MM.1S (cell line): ENCODE data around the gene TMEM131.

Experiments
- DNase-seq: peaks from one replicate; pipeline ENCODE4 v3.0.0-alpha.2; 2015
- H2AFZ ChIP-seq: fragments of 300-600 bp; sonication (generic); 2 replicates; pipeline ENCODE4 v1.6.0; 2016; ENCODE audit warnings: antibody characterized with exemption, low read length
- H3F3A ChIP-seq: fragments of 300-600 bp; sonication (generic); 2 replicates; pipeline ENCODE4 v1.6.1; 2016; ENCODE audit warnings: mild to moderate bottlenecking, antibody characterized with exemption, low read length, moderate library complexity, mixed read lengths; ENCODE audit not compliant: insufficient read depth
- H3K27ac ChIP-seq: fragments of 300-600 bp; sonication (generic); 2 replicates; pipeline ENCODE4 v1.5.1; 2016; ENCODE audit warnings: mild to moderate bottlenecking, low read length
- H3K27me3 ChIP-seq: fragments of 300-600 bp; sonication (generic); replicated peaks from 2 replicates; pipeline ENCODE4 v1.6.0; 2016; ENCODE audit warnings: low read length; ENCODE audit not compliant: insufficient read depth
- H3K36me3 ChIP-seq: fragments of 300-600 bp; sonication (generic); replicated peaks from 2 replicates; pipeline ENCODE4 v1.6.1; 2016; ENCODE audit warnings: mild to moderate bottlenecking, low read length, mixed read lengths; ENCODE audit not compliant: insufficient read depth
- H3K4me1 ChIP-seq: fragments of 300-600 bp; sonication (generic); 2 replicates; pipeline ENCODE4 v1.6.1; 2016; ENCODE audit warnings: low read length, mixed read lengths
- H3K4me2 ChIP-seq: fragments of 300-600 bp; sonication (generic); 2 replicates; pipeline ENCODE4 v1.6.0; 2016; ENCODE audit warnings: low read depth, low read length
- H3K4me3 ChIP-seq: fragments of 300-600 bp; sonication (generic); 2 replicates; pipeline ENCODE4 v1.5.1; 2016; ENCODE audit warnings: low read length, mixed read lengths
- H3K79me2 ChIP-seq: fragments of 300-600 bp; sonication (generic); 2 replicates; pipeline ENCODE4 v1.6.1; 2016; ENCODE audit warnings: mixed run types, low read length, mixed read lengths
- H3K9ac ChIP-seq: fragments of 300-600 bp; sonication (generic); 2 replicates; pipeline ENCODE4 v1.6.1; 2016; ENCODE audit warnings: low read length, mixed read lengths
- H3K9me2 ChIP-seq: fragments of 300-600 bp; sonication (generic); replicated peaks from 2 replicates; pipeline ENCODE4 v1.6.1; 2016; ENCODE audit warnings: mild to moderate bottlenecking, low read length, mixed read lengths; ENCODE audit not compliant: insufficient read depth
- H3K9me3 ChIP-seq: fragments of 300-600 bp; sonication (generic); replicated peaks from 2 replicates; pipeline ENCODE4 v1.6.1; 2016; ENCODE audit warnings: mild to moderate bottlenecking, low read length, mixed read lengths; ENCODE audit not compliant: insufficient read depth
- H4K20me1 ChIP-seq: fragments of 300-600 bp; sonication (generic); 2 replicates; pipeline ENCODE4 v1.6.1; 2016; ENCODE audit warnings: mild to moderate bottlenecking, low read length, moderate library complexity, mixed read lengths; ENCODE audit not compliant: insufficient read depth
- EZH2 ChIP-seq: fragments of 300-600 bp; sonication (generic); optimal IDR thresholded peaks from 2 replicates; pipeline ENCODE3; 2017; ENCODE audit warnings: low read depth, mild to moderate bottlenecking, antibody characterized with exemption, low read length, mixed read lengths
- EZH2phosphoT487 ChIP-seq: fragments of 300-600 bp; sonication (generic); IDR thresholded peaks from 2 replicates; pipeline ENCODE4 v1.6.1; 2018; ENCODE audit warnings: antibody characterized with exemption, low read length
- TF ChIP-seq, protein P1 (sequence below): fragments of 300-600 bp; sonication (generic); IDR thresholded peaks from 2 replicates; pipeline ENCODE4 v1.5.1; 2016; ENCODE audit warnings: antibody characterized with exemption, low read length, mixed read lengths

Gene TMEM131

GRCh38 chr2:97936881-97937280 is 58.9 kb downstream of the TMEM131 start:
- Histone ChIP-seq H3K36me3 (no peaks in the 10 kb centered on the region), H2AFZ (no peak overlapping the region), H4K20me1 (no peaks in the 10 kb centered on the region), H3K4me2 (no peak overlapping the region), H3K27ac (no peak overlapping the region), H3K4me1 (peaks cover 16% of the 10 kb centered on the region), H3K27me3 (no peaks in the 10 kb centered on the region), H3K79me2 (peaks cover 57% of the 10 kb centered on the region), H3K9me3 (no peaks in the 10 kb centered on the region), H3K9me2 (no peaks in the 10 kb centered on the region), H3K4me3 (no peak overlapping the region), H3K9ac (no peak overlapping the region), H3F3A (peaks cover 6% of the 10 kb centered on the region; the same call in 1 of the 2 replicates)
- DNase-seq = no peak
- TF ChIP-seq, protein P1, sequence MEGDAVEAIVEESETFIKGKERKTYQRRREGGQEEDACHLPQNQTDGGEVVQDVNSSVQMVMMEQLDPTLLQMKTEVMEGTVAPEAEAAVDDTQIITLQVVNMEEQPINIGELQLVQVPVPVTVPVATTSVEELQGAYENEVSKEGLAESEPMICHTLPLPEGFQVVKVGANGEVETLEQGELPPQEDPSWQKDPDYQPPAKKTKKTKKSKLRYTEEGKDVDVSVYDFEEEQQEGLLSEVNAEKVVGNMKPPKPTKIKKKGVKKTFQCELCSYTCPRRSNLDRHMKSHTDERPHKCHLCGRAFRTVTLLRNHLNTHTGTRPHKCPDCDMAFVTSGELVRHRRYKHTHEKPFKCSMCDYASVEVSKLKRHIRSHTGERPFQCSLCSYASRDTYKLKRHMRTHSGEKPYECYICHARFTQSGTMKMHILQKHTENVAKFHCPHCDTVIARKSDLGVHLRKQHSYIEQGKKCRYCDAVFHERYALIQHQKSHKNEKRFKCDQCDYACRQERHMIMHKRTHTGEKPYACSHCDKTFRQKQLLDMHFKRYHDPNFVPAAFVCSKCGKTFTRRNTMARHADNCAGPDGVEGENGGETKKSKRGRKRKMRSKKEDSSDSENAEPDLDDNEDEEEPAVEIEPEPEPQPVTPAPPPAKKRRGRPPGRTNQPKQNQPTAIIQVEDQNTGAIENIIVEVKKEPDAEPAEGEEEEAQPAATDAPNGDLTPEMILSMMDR = no peak
- TF ChIP-seq EZH2 (no peak), EZH2phosphoT487 (no peak)

GRCh38 chr2:97936199-97936598 is 59.5 kb downstream of the TMEM131 start:
- TF ChIP-seq, protein P1 = no peak
- no peak for TF ChIP-seq EZH2phosphoT487
- TF ChIP-seq EZH2 = no peak
- no peaks in the 10 kb centered on the region for H3K9me2 ChIP-seq
- H3K9me3 ChIP-seq = no peaks in the 10 kb centered on the region
- H3F3A ChIP-seq = peaks cover 6% of the 10 kb centered on the region; the same call in 1 of the 2 replicates
- no peaks in the 10 kb centered on the region for H3K36me3 ChIP-seq
- H3K27ac ChIP-seq = no peak overlapping the region
- DNase-seq = peak; percentile 15
- no peak overlapping the region for H3K4me3 ChIP-seq
- H3K4me2 ChIP-seq = no peak overlapping the region
- no peaks in the 10 kb centered on the region for H4K20me1 ChIP-seq
- H3K27me3 ChIP-seq = no peaks in the 10 kb centered on the region
- no peak overlapping the region for H2AFZ ChIP-seq
- H3K9ac ChIP-seq = no peak overlapping the region
- H3K4me1 ChIP-seq = peaks cover 23% of the 10 kb centered on the region
- peaks cover 63% of the 10 kb centered on the region for H3K79me2 ChIP-seq

DNA sequence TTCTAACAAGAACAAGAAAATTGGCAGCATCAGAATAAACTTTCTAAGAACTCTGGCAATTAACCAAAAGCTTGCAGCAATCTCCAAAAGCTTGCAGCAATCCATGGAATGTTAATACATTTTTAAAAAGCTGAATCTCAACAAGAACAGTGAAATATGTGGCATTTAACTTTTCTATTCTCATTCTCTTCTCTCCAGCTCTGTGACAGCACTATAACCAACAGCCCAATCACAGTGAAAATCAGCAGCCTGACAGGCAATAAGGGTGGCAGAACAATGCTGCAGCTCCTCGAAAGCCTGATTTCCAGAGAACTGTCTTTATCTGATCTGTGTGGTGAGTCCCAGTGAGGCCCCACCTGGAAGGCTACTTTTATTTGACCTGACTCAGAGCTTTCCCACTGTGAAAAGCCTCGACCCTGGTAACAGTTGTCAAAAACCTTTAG is 60.0 kb downstream of the TMEM131 start:
- no peaks in the 10 kb centered on the region for H3K9me2 ChIP-seq
- no peak overlapping the region for H3K4me3 ChIP-seq
- no peak overlapping the region for H3K9ac ChIP-seq
- H4K20me1 ChIP-seq = no peaks in the 10 kb centered on the region
- peaks cover 6% of the 10 kb centered on the region; the same call in 1 of the 2 replicates for H3F3A ChIP-seq
- H3K79me2 ChIP-seq = peaks cover 67% of the 10 kb centered on the region
- no peaks in the 10 kb centered on the region for H3K27me3 ChIP-seq
- no peak for DNase-seq
- H3K4me1 ChIP-seq = peaks cover 23% of the 10 kb centered on the region
- H3K9me3 ChIP-seq = no peaks in the 10 kb centered on the region
- no peak overlapping the region for H3K27ac ChIP-seq
- TF ChIP-seq EZH2 (no peak), EZH2phosphoT487 (no peak)
- TF ChIP-seq, protein P1 = no peak
- no peak overlapping the region for H2AFZ ChIP-seq
- H3K4me2 ChIP-seq = no peak overlapping the region
- H3K36me3 ChIP-seq = no peaks in the 10 kb centered on the region
